ENCODE data around the gene SLC35F1. TPM values are rescaled to one million over a fixed set of nuclear protein-coding genes. Genes with fewer than 3 reads are reported as not detected.

Gene SLC35F1
- total and polyA plus RNA-seq, 8 donors = under 0.01 to 6.8 (median 0.38) TPM; not detected in 2

- H3K36me3 ChIP-seq = no peaks in the 10 kb centered on the region
- H3K27ac ChIP-seq = no peak overlapping the region
- peaks cover 0 to 9% (median 0%) of the 10 kb centered on the region in 4 donors for H3K4me1 ChIP-seq
- DNase-seq = no peak
- TF ChIP-seq POLR2A (IDR thresholded peaks at IDR 0.05) = no peak
- no peak for TF ChIP-seq EP300 (IDR thresholded peaks at IDR 0.05)
- TF ChIP-seq, protein P1, sequence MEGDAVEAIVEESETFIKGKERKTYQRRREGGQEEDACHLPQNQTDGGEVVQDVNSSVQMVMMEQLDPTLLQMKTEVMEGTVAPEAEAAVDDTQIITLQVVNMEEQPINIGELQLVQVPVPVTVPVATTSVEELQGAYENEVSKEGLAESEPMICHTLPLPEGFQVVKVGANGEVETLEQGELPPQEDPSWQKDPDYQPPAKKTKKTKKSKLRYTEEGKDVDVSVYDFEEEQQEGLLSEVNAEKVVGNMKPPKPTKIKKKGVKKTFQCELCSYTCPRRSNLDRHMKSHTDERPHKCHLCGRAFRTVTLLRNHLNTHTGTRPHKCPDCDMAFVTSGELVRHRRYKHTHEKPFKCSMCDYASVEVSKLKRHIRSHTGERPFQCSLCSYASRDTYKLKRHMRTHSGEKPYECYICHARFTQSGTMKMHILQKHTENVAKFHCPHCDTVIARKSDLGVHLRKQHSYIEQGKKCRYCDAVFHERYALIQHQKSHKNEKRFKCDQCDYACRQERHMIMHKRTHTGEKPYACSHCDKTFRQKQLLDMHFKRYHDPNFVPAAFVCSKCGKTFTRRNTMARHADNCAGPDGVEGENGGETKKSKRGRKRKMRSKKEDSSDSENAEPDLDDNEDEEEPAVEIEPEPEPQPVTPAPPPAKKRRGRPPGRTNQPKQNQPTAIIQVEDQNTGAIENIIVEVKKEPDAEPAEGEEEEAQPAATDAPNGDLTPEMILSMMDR (IDR thresholded peaks at IDR 0.05) = no peak
- no peak for TF ChIP-seq POLR2AphosphoS5 (IDR thresholded peaks at IDR 0.05)
- H3K27me3 ChIP-seq = no peaks in the 10 kb centered on the region
- 67 to 95% (median 90%) methylated on average over 1 of the region's 1 CpG for WGBS, 5 donors
- H3K9me3 ChIP-seq = peaks cover 0 to 22% (median 5%) of the 10 kb centered on the region in 4 donors
- H3K4me3 ChIP-seq = no peak overlapping the region
- intact Hi-C loops (cut with DNase I; ENCODE audit: low total_unique reads) = no loop called here
These were observed 426.7 kb downstream of the SLC35F1 start for GRCh38 chr6:118333772-118334171.

DNA sequence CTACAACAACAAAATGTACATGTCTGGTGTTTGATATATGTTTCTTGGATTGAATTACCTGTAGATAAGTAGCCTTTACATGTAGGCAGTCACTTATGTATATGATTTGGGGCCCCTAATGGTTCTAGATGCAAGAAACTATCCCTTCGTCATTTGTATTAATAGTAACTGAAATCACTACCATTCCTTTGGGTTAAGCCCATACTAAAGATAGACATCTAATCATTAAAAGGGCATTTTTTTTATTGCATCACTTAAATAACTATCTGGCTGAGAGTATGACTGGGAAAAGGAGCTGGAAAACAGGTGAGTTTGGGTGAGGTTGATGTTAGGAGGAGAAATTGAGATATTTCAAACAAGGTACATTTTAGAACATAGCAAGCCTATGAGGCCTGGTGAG is 427.6 kb downstream of the SLC35F1 start:
- peaks cover 0 to 22% (median 5%) of the 10 kb centered on the region in 4 donors for H3K9me3 ChIP-seq
- intact Hi-C loops (cut with DNase I; ENCODE audit: low total_unique reads) = no loop called here
- H3K27ac ChIP-seq = no peak overlapping the region
- H3K27me3 ChIP-seq = no peaks in the 10 kb centered on the region
- no peaks in the 10 kb centered on the region for H3K36me3 ChIP-seq
- no peak overlapping the region for H3K4me3 ChIP-seq
- TF ChIP-seq EP300 (IDR thresholded peaks at IDR 0.05) (no peak), POLR2A (IDR thresholded peaks at IDR 0.05) (no peak), POLR2AphosphoS5 (IDR thresholded peaks at IDR 0.05) (no peak)
- TF ChIP-seq, protein P1 (IDR thresholded peaks at IDR 0.05) = no peak
- 81 to 92% (median 85%) methylated on average over 1 of the region's 1 CpG for WGBS, 5 donors
- peaks cover 0 to 9% (median 0%) of the 10 kb centered on the region in 4 donors for H3K4me1 ChIP-seq
- no peak for DNase-seq

DNA sequence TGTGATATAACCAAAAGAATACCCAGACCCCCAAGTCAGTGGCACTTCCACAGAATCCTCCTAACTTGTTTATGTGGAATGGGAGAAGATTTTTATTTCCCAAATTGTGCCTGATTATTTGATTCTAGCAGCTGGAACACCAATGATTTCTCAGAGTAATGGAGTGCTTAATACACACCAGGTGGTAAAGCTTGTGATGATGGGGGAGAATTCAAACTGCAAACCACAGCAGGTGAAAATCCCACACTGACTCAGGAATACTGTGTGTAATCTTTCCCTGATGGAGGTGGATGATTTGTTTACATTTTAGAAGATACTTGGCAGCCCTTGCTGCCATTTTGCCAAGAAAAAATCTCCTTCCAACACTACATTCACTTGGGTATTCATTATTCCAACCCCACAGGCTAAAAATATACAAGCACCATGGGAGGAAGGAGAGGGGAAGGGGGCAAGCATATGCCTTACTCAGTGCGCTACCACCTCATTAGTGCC is 428.3 kb downstream of the SLC35F1 start:
- Histone ChIP-seq H3K36me3 (no peaks in the 10 kb centered on the region), H3K27me3 (no peaks in the 10 kb centered on the region), H3K9me3 (peaks cover 0 to 26% (median 7%) of the 10 kb centered on the region in 4 donors), H3K4me1 (peaks cover 0 to 9% (median 0%) of the 10 kb centered on the region in 4 donors), H3K27ac (no peak overlapping the region), H3K4me3 (no peak overlapping the region)
- TF ChIP-seq POLR2AphosphoS5 (IDR thresholded peaks at IDR 0.05) = no peak
- TF ChIP-seq, protein P1 (IDR thresholded peaks at IDR 0.05) = no peak
- no peak for TF ChIP-seq POLR2A (IDR thresholded peaks at IDR 0.05)
- TF ChIP-seq EP300 (IDR thresholded peaks at IDR 0.05) = no peak
- DNase-seq = no peak
- intact Hi-C loops (cut with DNase I; ENCODE audit: low total_unique reads) = no loop called here
- WGBS, 5 donors = 29 to 97% (median 70%) methylated on average over 1 of the region's 1 CpG

DNA sequence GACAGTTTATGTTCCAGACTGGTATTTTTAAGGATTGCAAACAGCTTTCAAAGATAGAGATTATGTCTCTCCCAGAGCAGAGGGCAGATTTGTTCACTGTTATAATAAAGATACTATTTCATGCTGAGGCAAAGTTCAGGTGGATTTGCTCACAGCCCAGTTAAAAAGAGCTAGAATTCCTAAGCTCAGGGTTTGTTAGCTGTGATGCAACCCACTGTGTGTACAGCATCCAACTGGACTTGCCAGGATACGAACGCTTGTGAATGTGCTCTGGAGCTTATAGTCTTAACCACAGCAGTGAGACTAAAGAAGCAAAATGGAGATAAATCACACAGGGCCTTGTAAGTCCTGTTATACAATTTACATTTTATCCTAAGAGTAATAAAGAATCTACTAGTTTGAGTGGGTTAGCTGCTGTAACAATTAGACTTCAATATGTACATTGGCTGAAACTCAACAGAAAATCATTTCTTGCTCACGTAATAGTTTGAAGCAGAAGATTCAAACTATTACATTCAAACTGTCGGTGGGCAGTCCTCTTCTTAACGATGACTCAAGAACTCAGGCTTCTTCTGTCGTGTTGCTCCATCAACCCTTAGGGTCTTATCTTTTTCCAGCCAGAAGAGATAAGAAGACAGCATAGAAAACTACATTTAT is 437.1 kb downstream of the SLC35F1 start:
- peaks cover 0 to 27% (median 13%) of the 10 kb centered on the region in 4 donors for H3K9me3 ChIP-seq
- intact Hi-C loops (cut with DNase I; ENCODE audit: low total_unique reads) = no loop called here
- no peak for TF ChIP-seq POLR2A (IDR thresholded peaks at IDR 0.05)
- TF ChIP-seq POLR2AphosphoS5 (IDR thresholded peaks at IDR 0.05) = no peak
- no peak for TF ChIP-seq EP300 (IDR thresholded peaks at IDR 0.05)
- TF ChIP-seq, protein P1 (IDR thresholded peaks at IDR 0.05) = no peak
- WGBS, 5 donors = 71 to 88% (median 80%) methylated on average over 6 of the region's 6 CpGs
- no peaks in the 10 kb centered on the region for H3K36me3 ChIP-seq
- no peaks in the 10 kb centered on the region for H3K4me1 ChIP-seq
- no peak overlapping the region for H3K27ac ChIP-seq
- no peak overlapping the region for H3K4me3 ChIP-seq
- no peak for DNase-seq
- H3K27me3 ChIP-seq = no peaks in the 10 kb centered on the region
